CD14-positive monocyte (primary cell): ENCODE data around the gene UNC13C. TPM values are rescaled to one million over a fixed set of nuclear protein-coding genes. Genes with fewer than 3 reads are reported as not detected.

Experiments used
- DNase-seq, 3 donors: peaks; one replicate each; pipeline ENCODE4 v3.0.0-alpha.2; 2011 to 2022
- H2AFZ ChIP-seq: 2 replicates; pipeline ENCODE4 v1.6.0; 2012; ENCODE audit warnings: mild to moderate bottlenecking, low read depth, low read length, inconsistent platforms; ENCODE audit not compliant: insufficient read depth, poor library complexity, severe bottlenecking
- H3K27ac ChIP-seq, 2 donors: 1 replicate in 1 of 2; 2 replicates in 1 of 2; pipeline ENCODE4 v1.5.1; 2012 to 2013; ENCODE audit warnings: low read length in 2 of 2, control low read depth in 1 of 2, inconsistent platforms in 1 of 2, low read depth in 1 of 2, mild to moderate bottlenecking in 1 of 2
- H3K27me3 ChIP-seq, 2 donors: one replicate each; pipeline versions ENCODE4 v1.6.0 to v1.6.1; 2011 to 2013; ENCODE audit warnings: low read length in 2 of 2; ENCODE audit not compliant: control insufficient read depth in 2 of 2, insufficient read depth in 2 of 2
- H3K36me3 ChIP-seq, 2 donors: replicated peaks in 1 of 2; 1 replicate in 1 of 2; 2 replicates in 1 of 2; pipeline versions ENCODE4 v1.5.1 to v1.6.1; 2012 to 2013; ENCODE audit warnings: low read length in 2 of 2, control low read depth in 1 of 2, inconsistent platforms in 1 of 2, mild to moderate bottlenecking in 1 of 2; ENCODE audit not compliant: insufficient read depth in 2 of 2, control insufficient read depth in 1 of 2
- H3K4me1 ChIP-seq, 2 donors: 1 replicate in 1 of 2; 2 replicates in 1 of 2; pipeline versions ENCODE4 v1.5.1 to v1.6.1; 2012 to 2013; ENCODE audit warnings: low read length in 2 of 2, control low read depth in 1 of 2, inconsistent platforms in 1 of 2, mild to moderate bottlenecking in 1 of 2, moderate library complexity in 1 of 2; ENCODE audit not compliant: insufficient read depth in 2 of 2, control insufficient read depth in 1 of 2
- H3K4me2 ChIP-seq: replicated peaks from 2 replicates; pipeline ENCODE3; 2012; ENCODE audit warnings: low read length, moderate library complexity, mild to moderate bottlenecking; ENCODE audit not compliant: poor library complexity, severe bottlenecking; ENCODE audit errors: extremely low read depth
- H3K4me3 ChIP-seq, 3 experiments: fragments of 200-600 bp in 1 of 3; sonication (generic) in 1 of 3; replicated peaks in 1 of 3; 1 replicate in 2 of 3; 2 replicates in 1 of 3; pipeline ENCODE4 v1.5.1; 2011 to 2013; ENCODE audit warnings: low read length in 3 of 3, mild to moderate bottlenecking in 3 of 3, control low read depth in 2 of 3, low read depth in 2 of 3, inconsistent platforms in 1 of 3, moderate library complexity in 1 of 3
- H3K79me2 ChIP-seq: 2 replicates; pipeline ENCODE4 v1.6.0; 2012; ENCODE audit warnings: mild to moderate bottlenecking, control low read depth, inconsistent platforms, low read length, moderate library complexity; ENCODE audit not compliant: insufficient read depth
- H3K9ac ChIP-seq: 2 replicates; pipeline ENCODE4 v1.6.0; 2017; ENCODE audit warnings: low read length, mild to moderate bottlenecking; ENCODE audit not compliant: insufficient read depth, poor library complexity, severe bottlenecking
- H3K9me3 ChIP-seq, 2 donors: replicated peaks in 1 of 2; 1 replicate in 1 of 2; 2 replicates in 1 of 2; pipeline versions ENCODE4 v1.5.1 to v1.6.1; 2012 to 2013; ENCODE audit warnings: low read length in 2 of 2, control low read depth in 1 of 2; ENCODE audit not compliant: control insufficient read depth in 1 of 2, insufficient read depth in 1 of 2
- H4K20me1 ChIP-seq: 2 replicates; pipeline ENCODE4 v1.6.0; 2012; ENCODE audit warnings: mild to moderate bottlenecking, low read length, control low read depth, moderate library complexity; ENCODE audit not compliant: insufficient read depth
- H3K27ac Mint-ChIP-seq, 7 donors: one replicate each; pipeline ENCODE4 v1.8.0; 2020; ENCODE audit warnings: mild to moderate bottlenecking in 7 of 7, mixed read lengths in 7 of 7, moderate library complexity in 6 of 7, inconsistent platforms in 2 of 7
- H3K27me3 Mint-ChIP-seq, 3 donors: one replicate each; pipeline ENCODE4 v1.8.0; 2021 to 2022; ENCODE audit warnings: low read depth in 3 of 3, mild to moderate bottlenecking in 3 of 3, mixed read lengths in 3 of 3, moderate library complexity in 3 of 3, inconsistent platforms in 1 of 3
- H3K36me3 Mint-ChIP-seq, 2 donors: one replicate each; pipeline ENCODE4 v1.8.0; 2020; ENCODE audit warnings: mixed read lengths in 2 of 2, inconsistent platforms in 1 of 2, mild to moderate bottlenecking in 1 of 2
- H3K4me1 Mint-ChIP-seq: one replicate; pipeline ENCODE4 v1.8.0; 2020; ENCODE audit warnings: mild to moderate bottlenecking, mixed read lengths
- H3K4me3 Mint-ChIP-seq, 2 donors: one replicate each; pipeline ENCODE4 v1.8.0; 2020; ENCODE audit warnings: mild to moderate bottlenecking in 2 of 2, mixed read lengths in 2 of 2, moderate library complexity in 1 of 2
- H3K9me3 Mint-ChIP-seq, 7 donors: one replicate each; pipeline ENCODE4 v1.8.0; 2020 to 2022; ENCODE audit warnings: mixed read lengths in 7 of 7, mild to moderate bottlenecking in 6 of 7, moderate library complexity in 6 of 7, inconsistent platforms in 2 of 7
- CTCF ChIP-seq: fragments of 200-600 bp; IDR thresholded peaks from one replicate; pipeline ENCODE4 v1.8.0; 2022; ENCODE audit warnings: antibody characterized with exemption, mild to moderate bottlenecking
- WGBS: methylation state at CpG from one replicate; pipeline ENCODE4 v1.1.5; 2013; ENCODE audit warnings: missing lambda C conversion rate; ENCODE audit not compliant: insufficient coverage; 5-methylcytosine and 5-hydroxymethylcytosine counted together
- intact Hi-C, 2 donors: fragments of 100-400 bp; cut with micrococcal nuclease; formaldehyde crosslinking; loops; one replicate each; pipeline versions ENCODE4 v1.15.0 to v1.15.1; 2023
- polyA plus RNA-seq, 3 donors: library from polyadenylated mRNA; depleted of rRNA in 1 of 3; unstranded in 2 of 3; stranded (reverse) in 1 of 3; fragments of 300-500 nt in 2 of 3; fragments of >200 nt in 1 of 3; fragmentation: Illumina TruSeq in 2 of 3; gene quantifications; 1 replicate in 2 of 3; 2 replicates in 1 of 3; pipeline ENCODE4 v1.2.3, GENCODE V29; 2012 to 2021

Gene UNC13C
- polyA plus RNA-seq, 3 donors: not detected

GRCh38 chr15:53985562-53985961 is 7.3 kb downstream of the UNC13C start:
- Mint-ChIP-seq H3K9me3 (peaks cover 0 to 4% (median 0%) of the 10 kb centered on the region in 7 donors), H3K36me3 (no peaks in the 10 kb centered on the region), H3K27ac (no peak overlapping the region), H3K4me1 (no peaks in the 10 kb centered on the region), H3K4me3 (no peak overlapping the region), H3K27me3 (no peaks in the 10 kb centered on the region)
- H3K9ac ChIP-seq: no peak overlapping the region
- DNase-seq: no peak
- no peaks in the 10 kb centered on the region for H3K9me3 ChIP-seq
- intact Hi-C loops: no loop called here
- no peak overlapping the region for H3K4me3 ChIP-seq
- H2AFZ ChIP-seq: no peak overlapping the region
- no peak overlapping the region for H3K4me2 ChIP-seq
- H3K27ac ChIP-seq: no peak overlapping the region
- peaks cover 3 to 4% of the 10 kb centered on the region in 2 donors for H3K27me3 ChIP-seq
- no CpG with 5 or more reads among the region's 4 CpGs for WGBS
- no peak for TF ChIP-seq CTCF
- no peaks in the 10 kb centered on the region for H4K20me1 ChIP-seq
- no peaks in the 10 kb centered on the region for H3K4me1 ChIP-seq
- no peaks in the 10 kb centered on the region for H3K36me3 ChIP-seq
- no peaks in the 10 kb centered on the region for H3K79me2 ChIP-seq

DNA sequence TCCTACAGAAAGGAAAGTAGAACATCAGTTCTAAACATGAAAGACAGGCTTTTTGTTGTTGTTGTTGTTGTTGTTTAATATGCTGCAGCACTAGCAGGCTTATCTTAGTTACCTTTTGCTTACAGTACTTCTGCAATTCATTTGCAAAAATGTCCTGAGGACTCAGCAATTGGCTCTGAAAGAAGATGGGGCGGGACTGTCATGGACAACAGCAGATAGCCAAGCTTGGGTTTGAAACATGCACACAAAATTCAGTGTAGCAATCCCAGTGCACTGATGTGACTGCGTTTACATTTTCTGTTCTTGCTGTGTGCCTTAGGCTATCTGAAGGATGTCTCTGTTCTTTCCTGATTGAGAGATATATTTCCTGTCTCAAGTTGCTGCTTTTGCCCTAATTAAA is 9.2 kb downstream of the UNC13C start:
- Mint-ChIP-seq H3K4me3 (no peak overlapping the region), H3K4me1 (no peaks in the 10 kb centered on the region), H3K27ac (no peak overlapping the region), H3K9me3 (peaks cover 1 to 10% (median 3%) of the 10 kb centered on the region in 7 donors), H3K36me3 (no peaks in the 10 kb centered on the region), H3K27me3 (no peaks in the 10 kb centered on the region)
- Histone ChIP-seq H3K4me3 (no peak overlapping the region), H3K27me3 (peaks cover 0 to 2% of the 10 kb centered on the region in 2 donors), H3K27ac (no peak overlapping the region), H4K20me1 (no peaks in the 10 kb centered on the region), H3K9ac (no peak overlapping the region), H3K36me3 (no peaks in the 10 kb centered on the region), H2AFZ (no peak overlapping the region), H3K9me3 (peaks cover 0 to 1% of the 10 kb centered on the region in 2 donors), H3K4me2 (no peak overlapping the region), H3K4me1 (no peaks in the 10 kb centered on the region), H3K79me2 (no peaks in the 10 kb centered on the region)
- no peak for DNase-seq
- intact Hi-C loops: no loop called here
- no peak for TF ChIP-seq CTCF
- WGBS: 100% methylated on average over 1 of the region's 2 CpGs
